ENCODE data around the gene TMED9. TPM values are rescaled to one million over a fixed set of nuclear protein-coding genes. Genes with fewer than 3 reads are reported as not detected.

The TMED9 gene
- total and polyA plus RNA-seq, 12 donors = 48.3 to 310 (median 69.5) TPM

- no peak overlapping the region for H3K4me3 ChIP-seq
- no peaks in the 10 kb centered on the region for H3K4me1 ChIP-seq
- H3K9me3 ChIP-seq = peaks cover 0 to 6% (median 0%) of the 10 kb centered on the region in 11 donors
- no peak for TF ChIP-seq CTCF (IDR thresholded peaks at IDR 0.05)
- WGBS, 2 donors = 86 to 89% methylated on average over 10 of the region's 10 CpGs
- no peak for ATAC-seq
- no peaks in the 10 kb centered on the region for H3K36me3 ChIP-seq
- no peaks in the 10 kb centered on the region for H3K27me3 ChIP-seq
- intact Hi-C loops (cut with DNase I) = no loop called here
- no peak overlapping the region for H3K27ac ChIP-seq
- no peak for DNase-seq
Measured at GRCh38 chr5:177576169-177576568, 15.8 kb upstream of the TMED9 start.

- H3K4me1 ChIP-seq = no peaks in the 10 kb centered on the region
- 87% methylated on average over 8 of the region's 8 CpGs for WGBS, 2 donors
- H3K9me3 ChIP-seq = no peaks in the 10 kb centered on the region
- no peaks in the 10 kb centered on the region for H3K36me3 ChIP-seq
- H3K27me3 ChIP-seq = no peaks in the 10 kb centered on the region
- ATAC-seq (no peak), DNase-seq (no peak)
- no peak for TF ChIP-seq CTCF (IDR thresholded peaks at IDR 0.05)
- no peak overlapping the region for H3K4me3 ChIP-seq
- intact Hi-C loops (cut with DNase I) = no loop called here
- H3K27ac ChIP-seq = no peak overlapping the region
Measured at GRCh38 chr5:177578316-177578715, 13.7 kb upstream of the TMED9 start.

GRCh38 chr5:177588413-177588909 is 3.5 kb upstream of the TMED9 start:
- peaks cover 0 to 7% (median under 1%) of the 10 kb centered on the region in 9 donors for H3K36me3 ChIP-seq
- no peak for DNase-seq
- H3K4me1 ChIP-seq = peaks cover 0 to 22% (median 12%) of the 10 kb centered on the region in 9 donors
- H3K27ac ChIP-seq = no peak overlapping the region
- intact Hi-C loops (cut with DNase I) = no loop called here
- peaks cover 0 to 32% (median 21%) of the 10 kb centered on the region in 7 donors for H3K27me3 ChIP-seq
- ATAC-seq = no peak
- no peak overlapping the region for H3K4me3 ChIP-seq
- 52 to 54% methylated on average over 13 of the region's 13 CpGs for WGBS, 2 donors
- no peak for TF ChIP-seq CTCF (IDR thresholded peaks at IDR 0.05)
- no peaks in the 10 kb centered on the region for H3K9me3 ChIP-seq

- no peak for TF ChIP-seq CTCF (IDR thresholded peaks at IDR 0.05)
- WGBS, 2 donors = 64 to 69% methylated on average over 1 of the region's 1 CpG
- Histone ChIP-seq H3K4me1 (peaks cover 0 to 28% (median 17%) of the 10 kb centered on the region in 9 donors), H3K4me3 (no peak overlapping the region), H3K36me3 (peaks cover 0 to 27% (median 20%) of the 10 kb centered on the region in 9 donors), H3K27ac (no peak overlapping the region), H3K9me3 (no peaks in the 10 kb centered on the region), H3K27me3 (peaks cover 0 to 30% (median 19%) of the 10 kb centered on the region in 7 donors)
- DNase-seq = no peak
- no peak for ATAC-seq
- intact Hi-C loops (cut with DNase I) = loop anchor here in 5 of 10 donors (5.0 to 10.0 kb wide), 4 partner anchors 38 to 73 kb away; partner anchors contain the start of genes FAM193B (in 2 of the 5) and DDX41 (in 1 of the 5)
Measured at GRCh38 chr5:177590406-177590805, 1.6 kb upstream of the TMED9 start.
